ENCODE measurements around the gene LETMD1. TPM values are rescaled to one million over a fixed set of nuclear protein-coding genes. Genes with fewer than 3 reads are reported as not detected.

Gene LETMD1
- polyA plus RNA-seq, 2 of the 4 experiments (the other 2 are of a cell fraction) = 29.6 to 72.9 TPM

DNA sequence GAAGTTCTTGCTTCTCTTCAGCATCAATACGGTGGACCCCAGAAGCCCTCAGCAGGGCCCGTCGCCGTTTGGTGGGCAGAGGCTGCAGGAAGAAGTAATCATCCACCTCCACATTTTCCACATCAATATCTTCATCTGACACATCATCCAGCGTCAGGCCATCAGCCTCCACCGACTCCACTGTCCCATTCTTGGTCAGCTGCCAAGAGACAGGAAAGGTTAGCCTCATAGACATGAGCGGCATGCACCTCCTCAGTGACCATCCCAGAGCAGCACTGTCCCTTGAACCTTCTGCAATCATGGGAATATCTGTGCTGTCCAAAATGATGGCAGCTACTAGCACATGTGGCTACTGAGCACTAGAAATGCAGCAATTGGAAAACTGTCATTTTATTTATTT lies 19.6 kb downstream of the LETMD1 start:
- Histone ChIP-seq H3K4me2 (no peak overlapping the region), H3K4me1 (peaks cover 2% of the 10 kb centered on the region; the same call in 2 of the 3 replicates), H3K4me3 (no peak overlapping the region), H3K27ac (no peak overlapping the region), H3K9me3 (no peaks in the 10 kb centered on the region)
- TF ChIP-seq, protein P1, sequence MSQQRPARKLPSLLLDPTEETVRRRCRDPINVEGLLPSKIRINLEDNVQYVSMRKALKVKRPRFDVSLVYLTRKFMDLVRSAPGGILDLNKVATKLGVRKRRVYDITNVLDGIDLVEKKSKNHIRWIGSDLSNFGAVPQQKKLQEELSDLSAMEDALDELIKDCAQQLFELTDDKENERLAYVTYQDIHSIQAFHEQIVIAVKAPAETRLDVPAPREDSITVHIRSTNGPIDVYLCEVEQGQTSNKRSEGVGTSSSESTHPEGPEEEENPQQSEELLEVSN (IDR thresholded peaks at IDR 0.05; ENCODE audit: borderline replicate concordance, low read depth) = no peak
- TF ChIP-seq, protein P2, sequence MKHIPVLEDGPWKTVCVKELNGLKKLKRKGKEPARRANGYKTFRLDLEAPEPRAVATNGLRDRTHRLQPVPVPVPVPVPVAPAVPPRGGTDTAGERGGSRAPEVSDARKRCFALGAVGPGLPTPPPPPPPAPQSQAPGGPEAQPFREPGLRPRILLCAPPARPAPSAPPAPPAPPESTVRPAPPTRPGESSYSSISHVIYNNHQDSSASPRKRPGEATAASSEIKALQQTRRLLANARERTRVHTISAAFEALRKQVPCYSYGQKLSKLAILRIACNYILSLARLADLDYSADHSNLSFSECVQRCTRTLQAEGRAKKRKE (CRISPR knock-in tag; IDR thresholded peaks at IDR 0.05; ENCODE audit: low read depth) = no peak
- no peak for TF ChIP-seq SMC3 (IDR thresholded peaks at IDR 0.05)
- no peak for TF ChIP-seq RAD21 (conservative IDR thresholded peaks at IDR 0.05 in 1 of 2, IDR thresholded peaks at IDR 0.05 in 1 of 2)
- TF ChIP-seq, protein P3, sequence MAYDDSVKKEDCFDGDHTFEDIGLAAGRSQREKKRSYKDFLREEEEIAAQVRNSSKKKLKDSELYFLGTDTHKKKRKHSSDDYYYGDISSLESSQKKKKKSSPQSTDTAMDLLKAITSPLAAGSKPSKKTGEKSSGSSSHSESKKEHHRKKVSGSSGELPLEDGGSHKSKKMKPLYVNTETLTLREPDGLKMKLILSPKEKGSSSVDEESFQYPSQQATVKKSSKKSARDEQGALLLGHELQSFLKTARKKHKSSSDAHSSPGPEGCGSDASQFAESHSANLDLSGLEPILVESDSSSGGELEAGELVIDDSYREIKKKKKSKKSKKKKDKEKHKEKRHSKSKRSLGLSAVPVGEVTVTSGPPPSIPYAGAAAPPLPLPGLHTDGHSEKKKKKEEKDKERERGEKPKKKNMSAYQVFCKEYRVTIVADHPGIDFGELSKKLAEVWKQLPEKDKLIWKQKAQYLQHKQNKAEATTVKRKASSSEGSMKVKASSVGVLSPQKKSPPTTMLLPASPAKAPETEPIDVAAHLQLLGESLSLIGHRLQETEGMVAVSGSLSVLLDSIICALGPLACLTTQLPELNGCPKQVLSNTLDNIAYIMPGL (CRISPR knock-in tag; IDR thresholded peaks at IDR 0.05; ENCODE audit: borderline replicate concordance) = no peak
- TF ChIP-seq RCOR1 (IDR thresholded peaks at IDR 0.05; ENCODE audit: low read depth, low read length) = no peak
- no peak for TF ChIP-seq NFE2L2 (conservative IDR thresholded peaks at IDR 0.05; ENCODE audit: low read length)
- TF ChIP-seq ZSCAN20 (CRISPR knock-in tag; IDR thresholded peaks at IDR 0.05) = no peak
- TF ChIP-seq, protein P4, sequence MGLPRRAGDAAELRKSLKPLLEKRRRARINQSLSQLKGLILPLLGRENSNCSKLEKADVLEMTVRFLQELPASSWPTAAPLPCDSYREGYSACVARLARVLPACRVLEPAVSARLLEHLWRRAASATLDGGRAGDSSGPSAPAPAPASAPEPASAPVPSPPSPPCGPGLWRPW (IDR thresholded peaks at IDR 0.05) = no peak
- no peak for TF ChIP-seq MYC (IDR thresholded peaks at IDR 0.05; ENCODE audit: borderline replicate concordance, low read length)
- TF ChIP-seq, protein P5, sequence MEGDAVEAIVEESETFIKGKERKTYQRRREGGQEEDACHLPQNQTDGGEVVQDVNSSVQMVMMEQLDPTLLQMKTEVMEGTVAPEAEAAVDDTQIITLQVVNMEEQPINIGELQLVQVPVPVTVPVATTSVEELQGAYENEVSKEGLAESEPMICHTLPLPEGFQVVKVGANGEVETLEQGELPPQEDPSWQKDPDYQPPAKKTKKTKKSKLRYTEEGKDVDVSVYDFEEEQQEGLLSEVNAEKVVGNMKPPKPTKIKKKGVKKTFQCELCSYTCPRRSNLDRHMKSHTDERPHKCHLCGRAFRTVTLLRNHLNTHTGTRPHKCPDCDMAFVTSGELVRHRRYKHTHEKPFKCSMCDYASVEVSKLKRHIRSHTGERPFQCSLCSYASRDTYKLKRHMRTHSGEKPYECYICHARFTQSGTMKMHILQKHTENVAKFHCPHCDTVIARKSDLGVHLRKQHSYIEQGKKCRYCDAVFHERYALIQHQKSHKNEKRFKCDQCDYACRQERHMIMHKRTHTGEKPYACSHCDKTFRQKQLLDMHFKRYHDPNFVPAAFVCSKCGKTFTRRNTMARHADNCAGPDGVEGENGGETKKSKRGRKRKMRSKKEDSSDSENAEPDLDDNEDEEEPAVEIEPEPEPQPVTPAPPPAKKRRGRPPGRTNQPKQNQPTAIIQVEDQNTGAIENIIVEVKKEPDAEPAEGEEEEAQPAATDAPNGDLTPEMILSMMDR (IDR thresholded peaks at IDR 0.05) = no peak
- TF ChIP-seq NR3C1 (IDR thresholded peaks at IDR 0.05) = no peak
- TF ChIP-seq CHD2 (IDR thresholded peaks at IDR 0.05; ENCODE audit: low read length, partially characterized antibody) = no peak
- no peak for TF ChIP-seq POLR2AphosphoS2 (conservative IDR thresholded peaks at IDR 0.05; ENCODE audit: low read length)
- no peak for TF ChIP-seq SREBF2 (IDR thresholded peaks at IDR 0.05)
- no peak for TF ChIP-seq KDM5A (IDR thresholded peaks at IDR 0.05)
- TF ChIP-seq JUN (IDR thresholded peaks at IDR 0.05) = no peak
- no peak for ATAC-seq
- DNase-seq (ENCODE audit: low read depth in 1 of 2, low spot score in 1 of 2) = no peak
- ChIA-PET POLR2A (no interaction called here), CTCF (interaction anchor here (1.3 kb wide), 1 partner anchor 149 kb away, joined by 3 read pairs; no protein-coding TSS in a partner anchor)
- 89% methylated on average over 7 of the region's 7 CpGs for WGBS (ENCODE audit: missing lambda C conversion rate)
- no peak for FAIRE-seq

DNA sequence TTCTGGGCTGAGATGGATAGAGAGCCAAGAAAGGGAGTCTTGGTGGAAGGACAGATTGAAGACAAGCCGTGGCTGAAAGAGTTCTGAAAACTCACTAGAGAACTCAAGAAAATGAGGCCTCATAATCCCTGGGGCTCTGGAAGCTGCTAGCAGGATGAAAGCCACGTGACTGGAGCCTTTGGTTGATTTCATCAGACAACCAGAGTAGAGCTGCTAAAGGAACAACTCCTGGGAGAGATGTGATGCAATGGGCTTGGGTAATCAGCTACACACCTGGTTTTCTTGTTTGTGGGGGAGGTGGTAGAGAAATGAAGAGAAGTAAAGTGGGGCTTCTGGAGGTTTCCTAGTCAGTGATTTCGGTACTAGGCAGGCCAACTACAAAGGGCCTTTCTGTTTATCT lies 21.9 kb downstream of the LETMD1 start:
- no peak overlapping the region for H3K4me2 ChIP-seq
- TF ChIP-seq, protein P6, sequence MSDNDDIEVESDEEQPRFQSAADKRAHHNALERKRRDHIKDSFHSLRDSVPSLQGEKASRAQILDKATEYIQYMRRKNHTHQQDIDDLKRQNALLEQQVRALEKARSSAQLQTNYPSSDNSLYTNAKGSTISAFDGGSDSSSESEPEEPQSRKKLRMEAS (IDR thresholded peaks at IDR 0.05) = no peak
- TF ChIP-seq HEYL (CRISPR knock-in tag; IDR thresholded peaks at IDR 0.05) = no peak
- no peak for TF ChIP-seq RCOR1 (IDR thresholded peaks at IDR 0.05; ENCODE audit: low read depth, low read length)
- TF ChIP-seq HOXB5 (CRISPR knock-in tag; IDR thresholded peaks at IDR 0.05) = no peak
- no peak for TF ChIP-seq TFCP2L1 (CRISPR knock-in tag; IDR thresholded peaks at IDR 0.05)
- no peak for TF ChIP-seq HDAC2 (IDR thresholded peaks at IDR 0.05)
- TF ChIP-seq KDM5A (IDR thresholded peaks at IDR 0.05) = no peak
- no peak for TF ChIP-seq ZFP36 (IDR thresholded peaks at IDR 0.05; ENCODE audit: borderline replicate concordance, partially characterized antibody)
- no peak for TF ChIP-seq RFX5 (IDR thresholded peaks at IDR 0.05)
- TF ChIP-seq MAFK (IDR thresholded peaks at IDR 0.05; ENCODE audit: partially characterized antibody) = no peak
- TF ChIP-seq NPAS2 (CRISPR knock-in tag; IDR thresholded peaks at IDR 0.05; ENCODE audit: borderline replicate concordance) = no peak
- ChIA-PET CTCF (interaction anchor here (0.5 to 2.3 kb wide), 2 partner anchors 9 to 22 kb away, joined by 3 to 8 read pairs; partner anchors contain the start of gene LETMD1), POLR2A (interaction anchor here (1.6 kb wide), 1 partner anchor 14 kb away, joined by 4 read pairs; no protein-coding TSS in a partner anchor)
- ATAC-seq (no peak), FAIRE-seq (no peak), DNase-seq (ENCODE audit: low read depth in 1 of 2, low spot score in 1 of 2) (no peak)
- H3K4me3 ChIP-seq = no peak overlapping the region
- peak overlapping the region in 1 of 2 experiments; percentile 6; a peak in 1 of 6 replicates for H3K27ac ChIP-seq
- 86% methylated on average over 3 of the region's 3 CpGs for WGBS (ENCODE audit: missing lambda C conversion rate)
- no peaks in the 10 kb centered on the region for H3K9me3 ChIP-seq
- H3K4me1 ChIP-seq = no peaks in the 10 kb centered on the region; the same call in 1 of the 3 replicates
